Activated CD4-positive, alpha-beta T cell treated with anti-CD3 and anti-CD28 coated beads, Interleukin-2, Interleukin-6, amounts not matched to agents 100 ng/mL and 50 ng/mL, durations not matched to agents 16 hours and 8 hours (primary cell): Measurements from ENCODE around the gene CSMD2.

Source experiments
- DNase-seq: peaks from one replicate; pipeline ENCODE4 v3.0.0-alpha.2; 2020

CSMD2 gene

GRCh38 chr1:33841494-33841893 lies 323.5 kb downstream of the CSMD2 start:
- no peak for DNase-seq

DNA sequence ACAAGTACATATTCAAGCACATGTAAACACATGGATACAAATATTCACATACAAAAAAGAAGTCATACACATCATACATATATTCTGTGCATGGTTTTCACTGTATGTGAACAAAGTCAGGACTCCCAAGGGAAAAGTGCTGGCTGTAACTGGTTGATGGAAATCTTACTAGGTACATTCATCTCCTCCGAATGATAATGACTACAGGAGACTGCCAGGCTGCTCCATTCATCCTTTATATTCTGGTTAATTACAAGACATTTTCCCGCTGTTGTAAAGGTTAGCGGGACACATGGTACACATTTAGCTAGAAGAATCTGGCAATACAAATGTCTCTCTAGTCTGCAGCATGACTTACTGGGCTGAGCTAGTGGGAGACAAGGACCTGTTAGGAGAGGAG lies 327.4 kb downstream of the CSMD2 start:
- DNase-seq, result no peak

- no peak for DNase-seq
These were observed 328.1 kb downstream of the CSMD2 start for GRCh38 chr1:33836911-33837310.

- no peak for DNase-seq
These were observed 336.4 kb downstream of the CSMD2 start for GRCh38 chr1:33828654-33829053.

GRCh38 chr1:33828059-33828458 lies 337.0 kb downstream of the CSMD2 start:
- DNase-seq, result no peak

DNA sequence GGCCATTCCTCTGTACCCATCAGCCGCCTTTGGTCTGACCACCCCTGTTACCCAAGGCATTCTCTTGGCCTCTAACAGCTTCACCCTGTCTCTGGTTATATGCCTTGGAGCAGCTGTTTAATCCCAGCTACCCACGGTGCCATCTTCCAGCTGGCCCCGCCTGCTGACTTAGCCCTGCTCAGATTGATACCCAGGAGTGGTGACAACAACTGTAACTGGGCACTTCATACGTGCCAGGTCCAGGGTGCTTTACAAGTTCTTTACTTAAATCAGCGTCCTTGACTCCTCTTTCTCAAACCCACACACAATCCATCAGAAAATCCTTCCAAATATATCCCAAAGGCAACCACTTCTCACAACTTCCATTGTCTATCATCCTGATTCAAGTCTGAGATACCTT lies 338.3 kb downstream of the CSMD2 start:
- no peak for DNase-seq

DNA sequence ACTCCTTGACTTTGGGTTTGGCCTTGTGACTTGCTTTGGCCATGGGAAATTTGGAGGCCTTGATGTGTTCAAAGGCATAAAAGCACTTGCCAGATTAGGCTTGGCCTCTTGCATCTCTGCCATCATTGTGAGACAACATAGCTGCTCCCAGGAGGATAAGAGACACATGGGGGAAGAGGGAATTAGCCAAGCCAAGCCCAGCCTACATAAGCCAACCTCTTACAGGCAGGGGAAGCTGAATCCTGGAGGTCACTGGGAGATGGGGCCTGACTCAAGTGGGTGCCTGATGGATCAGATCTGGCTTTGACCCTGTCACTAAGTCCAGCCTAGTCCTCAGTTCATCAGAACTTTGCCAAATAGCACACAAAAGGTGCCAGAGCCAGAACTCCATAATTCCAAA lies 338.7 kb downstream of the CSMD2 start:
- no peak for DNase-seq

GRCh38 chr1:33825506-33825905 lies 339.5 kb downstream of the CSMD2 start:
- DNase-seq, result no peak

DNA sequence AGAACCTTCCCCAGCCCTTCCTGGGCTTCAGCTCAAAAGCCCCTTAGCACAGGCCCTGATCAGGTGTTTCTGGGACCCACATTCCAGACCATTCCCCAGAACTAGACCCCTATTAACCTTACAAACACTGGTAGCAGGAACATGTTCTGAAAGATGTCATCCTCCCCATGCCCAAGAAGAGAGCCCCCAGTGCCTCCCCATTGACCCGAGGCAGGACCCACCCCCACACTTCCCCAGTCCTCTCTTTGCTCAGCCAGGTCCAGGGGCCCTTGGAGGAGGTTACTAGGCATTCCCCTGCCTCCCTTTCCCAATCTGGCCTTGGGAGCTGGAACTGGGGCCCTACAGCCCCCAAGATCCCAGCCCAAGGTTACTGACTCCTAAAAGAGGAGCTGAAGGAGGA lies 340.1 kb downstream of the CSMD2 start:
- DNase-seq, result no peak

GRCh38 chr1:33824321-33824720 lies 340.7 kb downstream of the CSMD2 start:
- DNase-seq, result no peak

DNA sequence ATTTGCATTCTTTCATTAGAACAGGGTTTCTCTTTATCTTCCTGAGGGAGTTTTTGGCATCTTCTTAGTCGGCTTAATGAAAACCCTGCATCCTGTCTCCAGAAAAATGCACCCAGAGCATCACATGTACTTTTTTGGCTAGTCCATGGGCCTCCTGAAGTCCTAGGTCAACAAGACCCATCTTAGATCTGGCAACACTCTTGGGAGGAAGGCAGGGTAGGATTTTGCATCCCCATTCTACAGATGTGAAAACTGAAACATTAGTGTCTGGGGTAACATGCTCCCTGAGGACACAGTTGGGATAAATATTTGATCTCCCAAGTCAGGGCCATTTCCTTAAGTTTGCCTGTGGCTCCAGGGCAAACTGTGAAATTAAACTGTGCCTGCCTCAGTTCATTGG lies 341.2 kb downstream of the CSMD2 start:
- DNase-seq, result no peak

DNA sequence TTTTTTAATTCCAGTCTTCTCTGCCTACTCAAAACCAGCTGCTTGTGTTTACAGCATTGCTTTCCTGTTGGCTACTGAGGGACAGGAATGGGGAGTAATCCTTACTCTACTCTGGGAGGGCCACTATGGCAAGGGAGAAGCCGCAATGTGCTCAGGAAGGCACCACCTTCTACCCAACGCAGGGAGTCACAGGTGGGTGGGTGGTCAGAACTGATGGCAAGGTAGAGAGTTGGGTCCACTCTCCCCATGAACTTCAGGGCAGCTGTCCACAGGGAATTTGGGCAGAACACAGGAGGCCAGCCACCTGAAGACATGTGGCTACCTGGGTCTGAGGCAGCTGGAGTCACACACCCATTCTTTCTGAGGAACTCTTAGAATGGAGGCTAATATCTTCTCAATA lies 341.6 kb downstream of the CSMD2 start:
- DNase-seq, result no peak

DNA sequence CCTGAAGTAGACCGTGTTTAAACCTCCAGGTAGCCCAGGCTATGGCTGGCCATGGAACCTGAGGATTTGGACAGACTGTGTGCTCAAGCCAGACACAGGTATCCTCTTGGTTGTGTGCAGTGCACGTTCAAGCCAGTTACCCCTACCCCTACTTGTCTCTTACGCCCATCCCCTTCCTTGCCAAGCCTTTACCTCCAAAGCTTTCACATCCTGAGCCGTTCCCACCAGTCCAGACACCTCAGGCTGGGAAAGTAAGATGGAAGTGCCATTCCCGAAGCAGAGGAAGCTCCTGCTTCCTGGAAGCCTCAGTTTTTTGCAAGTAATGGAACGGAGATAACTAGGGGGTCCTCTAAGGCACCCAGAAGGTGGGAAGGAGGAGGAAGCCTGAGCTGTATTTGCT lies 342.6 kb downstream of the CSMD2 start:
- no peak for DNase-seq

GRCh38 chr1:33821291-33821690 lies 343.7 kb downstream of the CSMD2 start:
- no peak for DNase-seq

GRCh38 chr1:33820804-33821203 lies 344.2 kb downstream of the CSMD2 start:
- DNase-seq, result no peak

DNA sequence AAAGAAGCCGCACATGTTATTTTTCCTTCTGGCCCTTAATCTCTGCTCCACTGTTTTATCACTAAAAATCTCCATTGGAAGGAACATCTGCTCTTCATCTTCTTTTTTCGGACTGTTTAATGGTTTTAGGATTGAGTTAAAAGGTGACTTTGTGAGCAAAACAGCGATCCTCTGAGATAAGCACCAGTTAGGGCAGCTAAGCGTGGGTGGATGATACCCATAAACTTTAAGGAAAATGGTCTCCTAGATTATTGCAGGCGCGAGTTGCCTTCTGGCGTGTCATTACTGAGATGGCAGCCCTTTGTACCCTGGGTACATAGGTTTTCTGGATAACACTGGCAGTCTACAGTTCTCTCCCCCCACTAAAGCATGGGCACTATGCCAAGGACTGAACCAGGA lies 345.1 kb downstream of the CSMD2 start:
- no peak for DNase-seq

DNA sequence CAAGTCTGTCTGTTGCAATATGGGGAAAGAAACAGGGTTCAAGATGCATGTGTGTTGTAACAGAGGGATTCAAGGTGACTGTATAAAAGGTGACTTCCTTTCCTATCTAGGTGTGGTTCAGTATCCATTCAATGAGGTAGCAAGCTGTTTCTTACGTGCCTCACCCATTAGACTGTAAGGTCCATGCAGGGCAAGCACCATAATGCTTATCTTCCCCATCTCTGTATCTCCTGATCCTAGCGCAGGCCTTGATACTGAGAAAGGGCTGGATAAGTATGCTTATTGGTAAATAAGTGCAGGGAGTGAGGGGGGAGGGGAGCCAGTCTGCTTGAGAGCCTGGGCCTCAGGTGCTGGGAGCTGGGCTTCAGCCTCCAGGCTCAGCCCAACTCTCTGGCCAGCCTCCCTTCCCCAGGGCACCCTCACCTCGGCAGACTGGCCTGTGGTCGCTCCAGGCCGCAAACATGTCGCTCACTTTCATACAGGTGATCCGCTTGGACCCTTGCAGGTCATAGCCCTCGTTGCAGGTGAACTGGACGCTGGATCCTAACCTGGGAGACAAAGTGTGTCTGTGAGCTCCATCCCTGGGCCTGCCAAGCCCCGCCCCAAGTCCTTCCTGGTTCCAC lies 345.6 kb downstream of the CSMD2 start:
- DNase-seq, result no peak

- no peak for DNase-seq
These were observed 347.0 kb downstream of the CSMD2 start for GRCh38 chr1:33818071-33818470.

DNA sequence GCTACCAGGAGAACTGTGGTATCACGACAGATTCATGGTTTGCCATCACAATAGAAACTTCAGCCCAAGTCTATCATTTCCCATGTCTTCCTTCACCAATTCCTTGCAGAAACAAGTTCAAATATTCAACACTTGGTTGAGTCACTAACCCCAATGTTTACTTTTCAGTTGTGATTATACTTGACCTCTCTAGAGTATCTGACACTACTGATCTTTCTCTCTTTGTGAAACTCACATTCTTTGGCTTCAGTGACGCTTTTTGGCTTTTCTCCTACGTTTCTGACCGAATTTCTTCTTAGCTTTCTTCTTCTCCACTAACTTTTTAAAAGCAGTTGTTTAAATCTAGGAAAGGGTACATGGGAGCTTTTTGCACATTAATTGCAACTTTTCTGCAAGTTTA lies 350.0 kb downstream of the CSMD2 start:
- DNase-seq, result no peak

DNA sequence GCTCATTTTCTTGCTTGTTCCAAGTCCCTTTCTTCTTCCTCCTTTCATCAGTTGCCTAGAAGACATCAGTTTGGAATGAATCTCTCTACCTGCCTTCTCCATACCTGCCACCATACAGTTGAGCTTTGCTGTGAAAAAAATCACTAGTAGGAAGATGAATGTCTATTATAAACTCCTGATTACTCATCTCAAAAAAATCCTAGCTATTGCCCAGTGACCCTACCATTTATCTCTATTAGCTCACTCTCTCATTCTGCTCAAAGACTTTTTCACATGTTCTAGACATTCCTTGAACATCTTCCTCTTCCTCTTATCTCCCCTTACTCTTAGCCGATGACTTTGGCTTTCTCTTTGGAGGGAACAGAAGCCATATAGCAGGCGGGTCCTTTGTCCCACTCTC lies 350.9 kb downstream of the CSMD2 start:
- no peak for DNase-seq

GRCh38 chr1:33810571-33810970 lies 354.5 kb downstream of the CSMD2 start:
- no peak for DNase-seq

GRCh38 chr1:33805988-33806387 lies 359.0 kb downstream of the CSMD2 start:
- DNase-seq, result no peak

DNA sequence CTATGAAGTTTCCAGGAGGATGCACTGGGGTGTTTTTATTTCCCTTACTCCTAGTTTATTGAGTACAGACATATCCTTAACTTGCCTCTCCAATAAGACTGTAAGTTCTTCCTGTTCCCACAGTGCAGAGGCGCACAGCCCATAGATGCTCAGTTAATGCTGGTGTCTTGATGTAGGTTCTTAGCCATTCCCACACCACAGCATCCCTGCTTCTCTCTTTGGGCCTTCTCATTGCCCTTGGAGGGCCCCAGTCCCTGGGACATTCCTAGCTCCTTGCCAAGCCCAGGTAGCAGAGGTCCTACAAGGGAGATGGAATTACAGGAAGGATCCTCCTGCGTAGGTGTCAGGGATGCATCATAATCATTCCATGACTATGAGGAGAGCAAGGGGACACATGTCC lies 362.8 kb downstream of the CSMD2 start:
- DNase-seq, result no peak

DNA sequence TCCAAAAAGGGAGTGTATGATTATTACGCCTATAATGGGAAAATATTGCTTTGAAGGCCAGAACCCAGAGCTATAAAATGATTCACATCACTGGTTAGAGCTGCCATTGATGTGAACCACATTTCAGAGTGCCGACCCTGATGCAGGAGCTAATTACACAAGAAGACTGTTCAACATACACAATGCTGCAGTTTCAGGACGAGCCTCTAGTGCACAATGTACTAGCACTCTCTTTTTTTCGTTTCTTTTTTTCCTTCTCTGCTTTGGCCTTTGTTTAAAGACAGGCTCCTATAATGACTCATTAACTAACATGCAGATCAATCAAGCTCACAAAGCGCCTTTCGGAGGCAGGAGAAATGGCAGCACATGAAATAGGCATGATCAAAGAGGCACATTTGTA lies 367.2 kb downstream of the CSMD2 start:
- DNase-seq, result no peak

DNA sequence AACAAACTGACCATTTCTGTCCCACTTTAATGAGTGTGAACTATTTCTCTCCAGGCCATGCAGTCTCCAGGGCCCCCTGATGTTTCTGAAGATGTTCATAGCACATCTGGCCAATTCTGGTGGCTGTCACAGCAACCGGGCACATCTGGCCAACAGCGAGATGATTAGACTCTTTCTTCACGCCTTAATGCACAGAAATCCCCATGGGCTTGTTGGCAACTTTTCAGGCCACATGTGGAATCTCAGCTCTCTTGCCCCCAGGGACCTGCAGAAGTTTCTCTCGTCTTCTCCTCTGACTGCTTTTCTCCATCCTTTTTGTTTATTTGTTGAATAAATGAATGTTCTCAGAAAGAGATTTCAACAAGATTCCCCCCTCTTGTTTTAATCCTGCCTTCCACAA lies 372.4 kb downstream of the CSMD2 start:
- no peak for DNase-seq

GRCh38 chr1:33792216-33792615 lies 372.8 kb downstream of the CSMD2 start:
- no peak for DNase-seq
